GM23338 (cell line): ENCODE results near the gene SNAP47. TPM values are rescaled to one million over a fixed set of nuclear protein-coding genes. Genes with fewer than 3 reads are reported as not detected.

ENCODE experiments used
- ATAC-seq: fragments of 200-7000 bp; cut with Tn5 transposase; 3 replicates; pipeline ENCODE4 v1.9.1; 2020
- DNase-seq: peaks from one replicate; pipeline ENCODE4 v3.0.0-alpha.2; 2015; ENCODE audit warnings: low spot score
- H2AFZ ChIP-seq: fragments of 200-600 bp; sonication (generic); 2 replicates; pipeline ENCODE4 v1.8.0; 2016; ENCODE audit warnings: antibody characterized with exemption, mild to moderate bottlenecking, moderate library complexity
- H3F3A ChIP-seq: fragments of 200-600 bp; sonication (generic); replicated peaks from 2 replicates; pipeline ENCODE4 v1.8.0; 2017; ENCODE audit warnings: antibody characterized with exemption, mixed run types, low read depth
- H3K27ac ChIP-seq: fragments of 200-600 bp; sonication (generic); 2 replicates; pipeline ENCODE4 v1.6.1; 2016; ENCODE audit warnings: low read depth
- H3K27me3 ChIP-seq: fragments of 200-600 bp; sonication (generic); 2 replicates; pipeline ENCODE4 v1.8.0; 2016; ENCODE audit warnings: mild to moderate bottlenecking, mixed run types, moderate library complexity; ENCODE audit not compliant: insufficient read depth
- H3K36me3 ChIP-seq: fragments of 200-600 bp; sonication (generic); 2 replicates; pipeline ENCODE4 v1.8.0; 2016; ENCODE audit warnings: mild to moderate bottlenecking; ENCODE audit not compliant: insufficient read depth
- H3K4me1 ChIP-seq: fragments of 200-600 bp; sonication (generic); 2 replicates; pipeline ENCODE4 v1.8.0; 2016; ENCODE audit warnings: mild to moderate bottlenecking, moderate library complexity; ENCODE audit not compliant: insufficient read depth
- H3K4me2 ChIP-seq: fragments of 200-600 bp; sonication (generic); 2 replicates; pipeline ENCODE4 v1.7.1; 2017; ENCODE audit warnings: mixed run types
- H3K4me3 ChIP-seq: fragments of 200-600 bp; sonication (generic); 2 replicates; pipeline ENCODE4 v1.6.1; 2016; ENCODE audit warnings: mixed run types
- H3K79me2 ChIP-seq: fragments of 200-600 bp; sonication (generic); replicated peaks from 2 replicates; pipeline ENCODE4 v1.8.0; 2017; ENCODE audit warnings: mild to moderate bottlenecking; ENCODE audit not compliant: insufficient read depth
- H3K9me2 ChIP-seq: fragments of 200-600 bp; sonication (generic); 2 replicates; pipeline ENCODE4 v1.8.0; 2017; ENCODE audit not compliant: insufficient read depth
- H4K20me1 ChIP-seq: fragments of 200-600 bp; sonication (generic); replicated peaks from 2 replicates; pipeline ENCODE4 v1.8.0; 2017; ENCODE audit warnings: mild to moderate bottlenecking; ENCODE audit not compliant: insufficient read depth
- H3K27ac Mint-ChIP-seq: 2 replicates; pipeline ENCODE4 v1.8.0; 2020; ENCODE audit warnings: inconsistent platforms, mild to moderate bottlenecking, moderate library complexity, mixed read lengths
- H3K27me3 Mint-ChIP-seq: 3 replicates; pipeline ENCODE4 v1.8.0; 2022; ENCODE audit warnings: low read depth, mild to moderate bottlenecking, moderate library complexity, mixed read lengths, inconsistent platforms; ENCODE audit not compliant: insufficient read depth, poor library complexity
- H3K36me3 Mint-ChIP-seq: 3 replicates; pipeline ENCODE4 v1.8.0; 2021; ENCODE audit warnings: low read depth, mild to moderate bottlenecking, inconsistent platforms, moderate library complexity, mixed read lengths
- H3K4me1 Mint-ChIP-seq: 3 replicates; pipeline ENCODE4 v1.8.0; 2020; ENCODE audit warnings: mild to moderate bottlenecking, inconsistent platforms, mixed read lengths
- H3K4me3 Mint-ChIP-seq: 3 replicates; pipeline ENCODE4 v1.8.0; 2021; ENCODE audit warnings: moderate library complexity, mild to moderate bottlenecking, inconsistent platforms, mixed read lengths
- H3K9me3 Mint-ChIP-seq: 3 replicates; pipeline ENCODE4 v1.8.0; 2020; ENCODE audit warnings: moderate library complexity, mild to moderate bottlenecking, inconsistent platforms, mixed read lengths
- CREB1 ChIP-seq: fragments of 250-450 bp; sonication (Bioruptor Pico); IDR thresholded peaks from 2 replicates; pipeline ENCODE4 v1.5.0; 2020; ENCODE audit warnings: low read depth, mild to moderate bottlenecking, moderate library complexity
- EZH2 ChIP-seq: fragments of 200-600 bp; sonication (generic); IDR thresholded peaks from one replicate; pipeline ENCODE4 v1.8.0; 2017; ENCODE audit warnings: antibody characterized with exemption, mild to moderate bottlenecking, low read depth; ENCODE audit not compliant: unreplicated experiment
- EZH2phosphoT487 ChIP-seq: fragments of 200-600 bp; sonication (generic); IDR thresholded peaks from one replicate; pipeline ENCODE4 v1.8.1; 2018; ENCODE audit warnings: antibody characterized with exemption; ENCODE audit not compliant: unreplicated experiment
- JUNB ChIP-seq: IDR thresholded peaks from one replicate; pipeline ENCODE4 v1.6.1; 2016; ENCODE audit warnings: antibody characterized with exemption; ENCODE audit not compliant: unreplicated experiment
- NANOG ChIP-seq: IDR thresholded peaks from 2 replicates; pipeline ENCODE4 v1.6.1; 2016; ENCODE audit warnings: antibody characterized with exemption, borderline replicate concordance
- POLR2AphosphoS5 ChIP-seq: IDR thresholded peaks from 2 replicates; pipeline ENCODE4 v1.6.1; 2016; ENCODE audit warnings: antibody characterized with exemption, low read depth
- STAT1 ChIP-seq: IDR thresholded peaks from one replicate; pipeline ENCODE4 v1.6.1; 2016; ENCODE audit warnings: antibody characterized with exemption; ENCODE audit not compliant: unreplicated experiment
- ZNF114 ChIP-seq: fragments of 250-450 bp; sonication (Bioruptor Pico); IDR thresholded peaks from 2 replicates; pipeline ENCODE4 v1.5.0; 2020; ENCODE audit warnings: mild to moderate bottlenecking, moderate library complexity
- ZNF331 ChIP-seq: fragments of 250-450 bp; sonication (Bioruptor Pico); IDR thresholded peaks from 2 replicates; pipeline ENCODE4 v1.5.0; 2020; ENCODE audit warnings: low read depth, mild to moderate bottlenecking, moderate library complexity
- polyA plus RNA-seq: library from polyadenylated mRNA; unstranded; fragments of >200 nt; fragmentation: Nextera tagmentation; extraction: Ambion mirVana; gene quantifications from 2 replicates; pipeline ENCODE4 v1.2.1, GENCODE V29; 2016
- total RNA-seq: library from RNA; depleted of rRNA; stranded (reverse); fragments of >200 nt; shearing (Covaris generic); gene quantifications from 2 replicates; pipeline ENCODE4 v1.2.3, GENCODE V29; 2014
- TF ChIP-seq, protein P1 (sequence below), 2 experiments: fragments of 200-600 bp in 1 of 2; sonication (generic) in 1 of 2; conservative IDR thresholded peaks; 2 replicates each; pipeline versions ENCODE4 v1.5.1 to v1.6.1; 2016 to 2017; ENCODE audit warnings: antibody characterized with exemption in 2 of 2, low read depth in 2 of 2, mild to moderate bottlenecking in 2 of 2, moderate library complexity in 1 of 2
- TF ChIP-seq, protein P2 (sequence below): IDR thresholded peaks from one replicate; pipeline ENCODE4 v1.6.1; 2018; ENCODE audit warnings: antibody characterized with exemption; ENCODE audit not compliant: unreplicated experiment
- TF ChIP-seq, protein P3 (sequence below): IDR thresholded peaks from 2 replicates; pipeline ENCODE4 v1.6.1; 2016; ENCODE audit warnings: antibody characterized with exemption
- TF ChIP-seq, protein P4 (sequence below): fragments of 250-450 bp; sonication (Bioruptor Pico); IDR thresholded peaks from 2 replicates; pipeline ENCODE4 v1.5.0; 2020; ENCODE audit warnings: mild to moderate bottlenecking, moderate library complexity

Gene SNAP47
- total and polyA plus RNA-seq, 2 experiments from 2014 or later = 19.5 to 51.8 TPM

DNA sequence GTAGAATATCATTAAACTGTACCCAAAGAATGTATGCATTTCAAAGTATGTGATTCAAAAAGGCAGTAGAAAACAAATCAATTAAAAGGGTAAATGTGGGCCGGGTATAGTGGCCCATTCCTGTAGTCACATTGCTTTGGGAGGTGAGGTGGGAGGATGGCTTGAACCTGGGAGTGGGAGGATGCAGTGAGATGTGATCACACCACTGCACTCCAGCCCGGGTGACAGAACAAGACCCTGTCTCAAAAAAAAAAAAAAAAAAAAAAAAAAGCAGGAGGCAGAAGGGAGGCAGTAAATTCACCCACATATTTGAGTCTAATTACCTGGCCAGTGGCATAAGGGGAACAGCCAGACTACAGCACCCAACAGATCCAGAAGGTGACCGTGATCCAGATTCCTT, 62.4 kb downstream of the SNAP47 start:
- peaks cover 16% of the 10 kb centered on the region for H3K4me1 ChIP-seq
- H3K27me3 ChIP-seq = no peaks in the 10 kb centered on the region
- H3K79me2 ChIP-seq = no peaks in the 10 kb centered on the region
- Mint-ChIP-seq H3K4me1 (peaks cover 13% of the 10 kb centered on the region; the same call in 2 of the 3 replicates), H3K36me3 (no peaks in the 10 kb centered on the region), H3K4me3 (no peak overlapping the region), H3K27me3 (peaks cover 2% of the 10 kb centered on the region), H3K9me3 (no peaks in the 10 kb centered on the region), H3K27ac (no peak overlapping the region)
- no peak for ATAC-seq
- H3K4me2 ChIP-seq = no peak overlapping the region
- no peak overlapping the region for H2AFZ ChIP-seq
- H4K20me1 ChIP-seq = no peaks in the 10 kb centered on the region; the same call in 1 of the 2 replicates
- no peak overlapping the region for H3K4me3 ChIP-seq
- no peaks in the 10 kb centered on the region for H3K9me2 ChIP-seq
- H3K27ac ChIP-seq = no peak overlapping the region
- no peak for DNase-seq
- no peak for TF ChIP-seq NANOG
- no peak for TF ChIP-seq EZH2phosphoT487
- TF ChIP-seq, protein P1, sequence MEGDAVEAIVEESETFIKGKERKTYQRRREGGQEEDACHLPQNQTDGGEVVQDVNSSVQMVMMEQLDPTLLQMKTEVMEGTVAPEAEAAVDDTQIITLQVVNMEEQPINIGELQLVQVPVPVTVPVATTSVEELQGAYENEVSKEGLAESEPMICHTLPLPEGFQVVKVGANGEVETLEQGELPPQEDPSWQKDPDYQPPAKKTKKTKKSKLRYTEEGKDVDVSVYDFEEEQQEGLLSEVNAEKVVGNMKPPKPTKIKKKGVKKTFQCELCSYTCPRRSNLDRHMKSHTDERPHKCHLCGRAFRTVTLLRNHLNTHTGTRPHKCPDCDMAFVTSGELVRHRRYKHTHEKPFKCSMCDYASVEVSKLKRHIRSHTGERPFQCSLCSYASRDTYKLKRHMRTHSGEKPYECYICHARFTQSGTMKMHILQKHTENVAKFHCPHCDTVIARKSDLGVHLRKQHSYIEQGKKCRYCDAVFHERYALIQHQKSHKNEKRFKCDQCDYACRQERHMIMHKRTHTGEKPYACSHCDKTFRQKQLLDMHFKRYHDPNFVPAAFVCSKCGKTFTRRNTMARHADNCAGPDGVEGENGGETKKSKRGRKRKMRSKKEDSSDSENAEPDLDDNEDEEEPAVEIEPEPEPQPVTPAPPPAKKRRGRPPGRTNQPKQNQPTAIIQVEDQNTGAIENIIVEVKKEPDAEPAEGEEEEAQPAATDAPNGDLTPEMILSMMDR (conservative IDR thresholded peaks at IDR 0.05; ENCODE audit: low read depth in 2 of 2) = no peak
- TF ChIP-seq, protein P2, sequence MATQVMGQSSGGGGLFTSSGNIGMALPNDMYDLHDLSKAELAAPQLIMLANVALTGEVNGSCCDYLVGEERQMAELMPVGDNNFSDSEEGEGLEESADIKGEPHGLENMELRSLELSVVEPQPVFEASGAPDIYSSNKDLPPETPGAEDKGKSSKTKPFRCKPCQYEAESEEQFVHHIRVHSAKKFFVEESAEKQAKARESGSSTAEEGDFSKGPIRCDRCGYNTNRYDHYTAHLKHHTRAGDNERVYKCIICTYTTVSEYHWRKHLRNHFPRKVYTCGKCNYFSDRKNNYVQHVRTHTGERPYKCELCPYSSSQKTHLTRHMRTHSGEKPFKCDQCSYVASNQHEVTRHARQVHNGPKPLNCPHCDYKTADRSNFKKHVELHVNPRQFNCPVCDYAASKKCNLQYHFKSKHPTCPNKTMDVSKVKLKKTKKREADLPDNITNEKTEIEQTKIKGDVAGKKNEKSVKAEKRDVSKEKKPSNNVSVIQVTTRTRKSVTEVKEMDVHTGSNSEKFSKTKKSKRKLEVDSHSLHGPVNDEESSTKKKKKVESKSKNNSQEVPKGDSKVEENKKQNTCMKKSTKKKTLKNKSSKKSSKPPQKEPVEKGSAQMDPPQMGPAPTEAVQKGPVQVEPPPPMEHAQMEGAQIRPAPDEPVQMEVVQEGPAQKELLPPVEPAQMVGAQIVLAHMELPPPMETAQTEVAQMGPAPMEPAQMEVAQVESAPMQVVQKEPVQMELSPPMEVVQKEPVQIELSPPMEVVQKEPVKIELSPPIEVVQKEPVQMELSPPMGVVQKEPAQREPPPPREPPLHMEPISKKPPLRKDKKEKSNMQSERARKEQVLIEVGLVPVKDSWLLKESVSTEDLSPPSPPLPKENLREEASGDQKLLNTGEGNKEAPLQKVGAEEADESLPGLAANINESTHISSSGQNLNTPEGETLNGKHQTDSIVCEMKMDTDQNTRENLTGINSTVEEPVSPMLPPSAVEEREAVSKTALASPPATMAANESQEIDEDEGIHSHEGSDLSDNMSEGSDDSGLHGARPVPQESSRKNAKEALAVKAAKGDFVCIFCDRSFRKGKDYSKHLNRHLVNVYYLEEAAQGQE = no peak
- TF ChIP-seq JUNB = no peak
- TF ChIP-seq, protein P3, sequence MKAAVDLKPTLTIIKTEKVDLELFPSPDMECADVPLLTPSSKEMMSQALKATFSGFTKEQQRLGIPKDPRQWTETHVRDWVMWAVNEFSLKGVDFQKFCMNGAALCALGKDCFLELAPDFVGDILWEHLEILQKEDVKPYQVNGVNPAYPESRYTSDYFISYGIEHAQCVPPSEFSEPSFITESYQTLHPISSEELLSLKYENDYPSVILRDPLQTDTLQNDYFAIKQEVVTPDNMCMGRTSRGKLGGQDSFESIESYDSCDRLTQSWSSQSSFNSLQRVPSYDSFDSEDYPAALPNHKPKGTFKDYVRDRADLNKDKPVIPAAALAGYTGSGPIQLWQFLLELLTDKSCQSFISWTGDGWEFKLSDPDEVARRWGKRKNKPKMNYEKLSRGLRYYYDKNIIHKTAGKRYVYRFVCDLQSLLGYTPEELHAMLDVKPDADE = no peak
- TF ChIP-seq, protein P4, sequence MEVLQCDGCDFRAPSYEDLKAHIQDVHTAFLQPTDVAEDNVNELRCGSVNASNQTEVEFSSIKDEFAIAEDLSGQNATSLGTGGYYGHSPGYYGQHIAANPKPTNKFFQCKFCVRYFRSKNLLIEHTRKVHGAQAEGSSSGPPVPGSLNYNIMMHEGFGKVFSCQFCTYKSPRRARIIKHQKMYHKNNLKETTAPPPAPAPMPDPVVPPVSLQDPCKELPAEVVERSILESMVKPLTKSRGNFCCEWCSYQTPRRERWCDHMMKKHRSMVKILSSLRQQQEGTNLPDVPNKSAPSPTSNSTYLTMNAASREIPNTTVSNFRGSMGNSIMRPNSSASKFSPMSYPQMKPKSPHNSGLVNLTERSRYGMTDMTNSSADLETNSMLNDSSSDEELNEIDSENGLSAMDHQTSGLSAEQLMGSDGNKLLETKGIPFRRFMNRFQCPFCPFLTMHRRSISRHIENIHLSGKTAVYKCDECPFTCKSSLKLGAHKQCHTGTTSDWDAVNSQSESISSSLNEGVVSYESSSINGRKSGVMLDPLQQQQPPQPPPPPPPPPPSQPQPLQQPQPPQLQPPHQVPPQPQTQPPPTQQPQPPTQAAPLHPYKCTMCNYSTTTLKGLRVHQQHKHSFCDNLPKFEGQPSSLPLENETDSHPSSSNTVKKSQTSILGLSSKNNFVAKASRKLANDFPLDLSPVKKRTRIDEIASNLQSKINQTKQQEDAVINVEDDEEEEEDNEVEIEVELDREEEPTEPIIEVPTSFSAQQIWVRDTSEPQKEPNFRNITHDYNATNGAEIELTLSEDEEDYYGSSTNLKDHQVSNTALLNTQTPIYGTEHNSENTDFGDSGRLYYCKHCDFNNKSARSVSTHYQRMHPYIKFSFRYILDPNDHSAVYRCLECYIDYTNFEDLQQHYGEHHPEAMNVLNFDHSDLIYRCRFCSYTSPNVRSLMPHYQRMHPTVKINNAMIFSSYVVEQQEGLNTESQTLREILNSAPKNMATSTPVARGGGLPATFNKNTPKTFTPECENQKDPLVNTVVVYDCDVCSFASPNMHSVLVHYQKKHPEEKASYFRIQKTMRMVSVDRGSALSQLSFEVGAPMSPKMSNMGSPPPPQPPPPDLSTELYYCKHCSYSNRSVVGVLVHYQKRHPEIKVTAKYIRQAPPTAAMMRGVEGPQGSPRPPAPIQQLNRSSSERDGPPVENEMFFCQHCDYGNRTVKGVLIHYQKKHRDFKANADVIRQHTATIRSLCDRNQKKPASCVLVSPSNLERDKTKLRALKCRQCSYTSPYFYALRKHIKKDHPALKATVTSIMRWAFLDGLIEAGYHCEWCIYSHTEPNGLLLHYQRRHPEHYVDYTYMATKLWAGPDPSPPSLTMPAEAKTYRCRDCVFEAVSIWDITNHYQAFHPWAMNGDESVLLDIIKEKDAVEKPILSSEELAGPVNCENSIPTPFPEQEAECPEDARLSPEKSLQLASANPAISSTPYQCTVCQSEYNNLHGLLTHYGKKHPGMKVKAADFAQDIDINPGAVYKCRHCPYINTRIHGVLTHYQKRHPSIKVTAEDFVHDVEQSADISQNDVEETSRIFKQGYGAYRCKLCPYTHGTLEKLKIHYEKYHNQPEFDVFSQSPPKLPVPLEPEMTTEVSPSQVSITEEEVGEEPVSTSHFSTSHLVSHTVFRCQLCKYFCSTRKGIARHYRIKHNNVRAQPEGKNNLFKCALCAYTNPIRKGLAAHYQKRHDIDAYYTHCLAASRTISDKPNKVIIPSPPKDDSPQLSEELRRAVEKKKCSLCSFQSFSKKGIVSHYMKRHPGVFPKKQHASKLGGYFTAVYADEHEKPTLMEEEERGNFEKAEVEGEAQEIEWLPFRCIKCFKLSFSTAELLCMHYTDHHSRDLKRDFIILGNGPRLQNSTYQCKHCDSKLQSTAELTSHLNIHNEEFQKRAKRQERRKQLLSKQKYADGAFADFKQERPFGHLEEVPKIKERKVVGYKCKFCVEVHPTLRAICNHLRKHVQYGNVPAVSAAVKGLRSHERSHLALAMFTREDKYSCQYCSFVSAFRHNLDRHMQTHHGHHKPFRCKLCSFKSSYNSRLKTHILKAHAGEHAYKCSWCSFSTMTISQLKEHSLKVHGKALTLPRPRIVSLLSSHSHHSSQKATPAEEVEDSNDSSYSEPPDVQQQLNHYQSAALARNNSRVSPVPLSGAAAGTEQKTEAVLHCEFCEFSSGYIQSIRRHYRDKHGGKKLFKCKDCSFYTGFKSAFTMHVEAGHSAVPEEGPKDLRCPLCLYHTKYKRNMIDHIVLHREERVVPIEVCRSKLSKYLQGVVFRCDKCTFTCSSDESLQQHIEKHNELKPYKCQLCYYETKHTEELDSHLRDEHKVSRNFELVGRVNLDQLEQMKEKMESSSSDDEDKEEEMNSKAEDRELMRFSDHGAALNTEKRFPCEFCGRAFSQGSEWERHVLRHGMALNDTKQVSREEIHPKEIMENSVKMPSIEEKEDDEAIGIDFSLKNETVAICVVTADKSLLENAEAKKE = no peak
- no peak for TF ChIP-seq EZH2
- no peak for TF ChIP-seq CREB1 (CRISPR knock-in tag)
- no peak for TF ChIP-seq STAT1
- no peak for TF ChIP-seq POLR2AphosphoS5
- no peak for TF ChIP-seq ZNF114 (CRISPR knock-in tag)
- TF ChIP-seq ZNF331 (CRISPR knock-in tag) = no peak
- H3F3A ChIP-seq = no peaks in the 10 kb centered on the region
- no peaks in the 10 kb centered on the region for H3K36me3 ChIP-seq
